ENCODE results near the gene MORC4.

DNA sequence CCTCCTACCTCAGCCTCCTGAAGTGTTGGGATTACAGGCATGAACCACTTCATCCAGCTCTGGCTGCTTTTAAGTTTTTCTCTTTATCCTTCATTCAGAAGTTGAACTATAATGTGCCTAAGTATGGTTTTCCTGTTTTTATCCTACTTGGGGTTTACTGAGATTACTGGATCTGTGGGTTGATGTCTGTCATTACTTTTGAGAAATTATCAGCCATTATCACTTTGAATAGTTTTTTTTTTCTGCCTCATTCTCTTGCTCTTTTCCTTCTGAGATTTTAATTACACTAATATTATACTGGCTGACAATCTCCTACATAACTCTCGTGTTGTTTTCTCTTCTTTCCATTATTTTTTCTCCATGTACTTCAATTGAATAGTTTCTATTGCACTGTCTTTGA is 47.6 kb upstream of the MORC4 start:
- TF ChIP-seq CTCF (IDR thresholded peaks at IDR 0.05) = no peak
- TF ChIP-seq POLR2A (IDR thresholded peaks at IDR 0.05) = no peak
